DLD1 (cell line): ENCODE measurements around the gene EEF1A2.

Experiments used
- in situ Hi-C: cut with HindIII; loops from 2 replicates; pipeline ENCODE4 v1.10.0; 2017; ENCODE audit warnings: low sequenced_read_pairs

EEF1A2 gene

DNA sequence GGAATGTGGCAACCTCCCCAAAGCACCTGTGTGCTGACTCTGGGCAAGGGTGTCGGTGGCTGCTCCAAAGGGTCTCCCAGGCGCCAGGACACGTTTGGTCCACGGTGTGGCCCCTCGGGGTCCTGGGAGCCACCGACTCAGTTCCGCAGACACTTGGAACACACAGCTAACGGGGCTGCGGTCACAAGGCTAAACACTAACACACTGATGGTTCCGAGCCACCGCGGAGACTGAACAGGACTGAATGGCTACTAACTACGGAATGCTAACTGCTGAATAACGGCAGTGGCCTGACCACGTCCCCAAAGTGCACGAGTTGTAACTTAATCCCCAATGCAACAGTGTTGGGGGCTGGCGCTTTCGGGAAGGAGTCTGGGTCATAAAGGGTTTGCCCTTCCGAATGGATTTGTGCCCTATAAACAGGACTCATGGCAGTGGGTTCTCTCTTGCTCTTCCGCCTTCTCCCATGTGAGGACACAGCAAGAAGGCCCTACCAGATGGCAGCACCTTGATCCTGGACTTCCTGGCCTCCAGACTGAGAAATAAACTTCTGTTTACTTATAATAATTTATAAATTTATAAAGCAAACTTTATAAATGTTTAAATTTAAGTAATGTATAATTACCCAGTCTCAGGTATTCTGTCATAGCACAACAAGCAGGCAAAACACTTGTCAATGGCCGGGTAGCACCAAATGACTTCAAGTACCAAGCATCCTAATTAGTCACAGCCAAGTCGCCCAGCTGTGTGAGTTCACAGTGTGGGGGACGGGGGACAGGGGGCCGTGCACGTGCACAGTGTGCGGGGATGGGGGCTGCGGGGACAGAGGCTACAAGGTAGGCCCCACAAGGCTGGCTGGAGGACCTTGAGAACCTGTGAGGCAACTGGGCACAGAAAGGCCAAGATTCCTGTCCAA, 2.3 kb upstream of the EEF1A2 start:
- in situ Hi-C loops: no loop called here

GRCh38 chr20:63500151-63500901, 1.4 kb upstream of the EEF1A2 start:
- in situ Hi-C loops: no loop called here

DNA sequence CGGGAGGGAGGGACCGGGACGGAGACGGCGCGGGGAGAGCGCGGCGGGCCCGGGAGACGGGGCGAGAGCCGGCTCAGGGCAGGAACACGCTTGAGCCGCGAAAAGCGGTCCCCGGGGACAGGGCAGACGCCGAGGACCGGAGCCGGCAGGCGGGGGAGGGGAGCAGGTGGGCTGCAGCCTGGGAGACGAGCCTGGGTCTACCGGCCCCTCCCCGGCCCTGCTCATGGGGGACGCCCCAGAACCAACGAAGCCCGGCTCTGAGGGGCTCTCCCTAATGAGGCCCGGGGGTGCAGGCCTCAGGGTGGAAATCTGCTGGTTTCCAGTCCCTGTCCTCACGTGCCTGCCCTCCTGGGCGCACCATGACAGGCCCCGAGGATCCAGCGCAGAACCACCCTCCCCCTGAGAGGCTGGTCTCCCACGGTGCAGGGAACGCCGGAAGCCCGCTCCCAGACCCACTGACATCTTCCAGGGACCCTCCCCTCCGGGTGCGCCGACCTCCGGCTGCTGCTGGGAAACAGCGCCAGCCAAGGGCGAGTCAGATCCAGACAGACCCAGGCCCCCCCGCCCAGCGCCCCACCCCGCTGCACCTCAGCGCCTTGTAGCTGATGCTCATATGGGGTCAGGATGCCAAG, 571 bp upstream of the EEF1A2 start:
- in situ Hi-C loops: no loop called here

DNA sequence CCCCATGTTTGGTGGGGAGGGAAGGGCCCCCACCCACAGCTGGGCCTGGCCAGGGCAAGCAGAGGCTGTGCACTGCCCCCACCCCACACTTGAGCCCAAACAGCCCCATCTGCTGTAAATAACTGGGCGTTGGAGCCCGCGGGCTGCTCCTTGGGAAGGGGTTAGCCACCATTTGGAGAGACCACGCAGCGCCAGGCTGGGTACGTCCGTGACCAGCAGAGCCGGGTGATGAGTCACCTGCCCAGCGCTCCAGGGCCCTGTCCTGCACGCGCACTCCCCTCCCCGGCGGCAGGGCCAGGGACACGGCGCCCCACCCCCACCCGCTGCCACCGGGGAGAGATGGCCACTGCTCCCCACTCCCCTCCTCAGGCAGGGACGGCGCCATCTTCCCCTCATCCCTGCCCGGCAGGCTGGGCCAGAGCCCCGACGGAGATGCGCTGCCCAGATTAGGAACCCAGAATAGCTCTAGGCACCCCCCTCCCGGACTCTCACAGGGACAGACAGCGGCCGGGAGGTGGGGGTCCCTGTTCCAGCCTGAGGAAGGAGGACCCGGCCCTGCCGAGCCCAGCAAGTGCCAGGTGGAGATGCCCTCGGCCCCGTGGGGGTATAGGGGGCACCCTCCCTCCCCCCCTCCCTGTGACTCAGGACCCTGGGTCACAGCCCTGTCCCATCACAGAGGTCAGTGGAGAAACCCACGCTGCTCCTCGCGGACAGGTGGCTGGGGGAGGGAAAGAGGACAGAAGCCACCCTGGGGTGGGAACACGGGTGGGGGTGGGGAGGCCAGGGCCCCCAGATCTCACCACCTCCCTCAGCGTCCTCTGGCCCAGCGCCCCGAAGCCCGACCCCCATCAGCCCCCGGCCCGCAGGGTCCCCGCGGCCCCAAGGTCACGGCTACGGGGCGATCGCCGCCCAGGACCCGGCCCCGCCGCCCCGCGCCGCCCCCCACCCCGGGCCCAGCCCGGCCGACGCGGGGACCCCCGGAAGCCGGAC, 642 bp downstream of the EEF1A2 start:
- in situ Hi-C loops: no loop called here

DNA sequence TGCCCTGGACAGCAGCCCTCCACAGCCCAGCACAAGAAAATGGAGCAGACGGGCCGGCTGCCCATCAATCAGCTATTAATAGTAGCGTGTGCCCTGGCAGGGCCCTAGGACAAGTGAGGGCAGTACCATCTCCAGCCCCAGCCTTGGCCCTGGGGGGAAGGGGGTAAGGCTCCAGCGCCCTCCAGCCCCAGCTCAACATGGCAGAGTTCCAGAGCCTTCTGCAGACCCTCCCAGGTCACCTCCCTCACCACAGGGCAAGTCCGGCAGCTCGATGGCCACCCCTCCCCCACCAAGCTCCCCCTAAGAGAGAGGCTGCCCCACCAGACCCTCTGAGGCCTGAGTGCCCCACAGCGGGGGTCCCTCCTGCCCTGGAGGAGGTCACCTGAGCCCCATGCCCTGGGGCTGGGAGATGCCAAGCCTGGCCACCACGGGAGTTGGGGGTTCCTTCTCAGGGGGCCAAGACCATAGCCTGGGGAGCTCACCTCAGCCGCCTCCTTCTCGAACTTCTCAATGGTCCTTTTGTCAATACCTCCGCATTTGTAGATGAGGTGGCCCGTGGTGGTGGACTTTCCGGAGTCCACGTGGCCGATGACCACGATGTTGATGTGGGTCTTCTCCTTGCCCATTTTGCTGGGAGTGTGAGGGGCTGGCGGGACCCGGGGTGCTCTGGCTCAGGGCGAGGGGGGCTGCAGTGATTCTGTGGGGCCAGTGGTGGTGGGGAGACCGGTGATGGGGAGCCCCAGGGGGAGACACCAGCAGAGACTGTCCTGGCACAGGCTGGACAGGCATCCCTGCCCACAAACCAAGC, 1.5 kb downstream of the EEF1A2 start:
- in situ Hi-C loops: no loop called here

DNA sequence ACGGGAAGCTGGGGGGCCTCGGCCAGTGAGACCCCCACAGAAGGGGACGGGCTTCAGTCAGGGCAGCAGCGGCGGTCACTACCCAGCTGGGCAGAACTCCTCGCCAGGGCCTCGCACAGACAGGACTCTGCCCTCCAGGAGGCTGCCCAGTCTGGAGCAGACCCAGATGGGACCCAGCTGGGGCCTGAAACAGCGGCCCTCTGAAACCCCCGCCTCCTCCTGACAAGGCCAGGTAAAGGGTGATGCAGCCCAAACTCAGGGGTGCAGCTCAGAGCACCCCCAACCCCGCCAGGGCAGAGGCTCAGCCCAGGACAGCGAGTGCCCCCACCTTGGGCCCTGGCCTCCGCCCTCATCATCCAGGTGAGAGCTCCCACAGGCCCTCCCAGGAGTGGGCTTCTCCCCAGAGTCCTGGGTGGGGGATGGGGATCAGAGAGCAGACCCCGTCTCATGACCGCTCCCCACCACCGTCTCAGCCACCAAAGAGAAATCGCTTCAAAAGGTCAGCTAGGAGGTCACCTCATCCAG, 2.2 kb downstream of the EEF1A2 start:
- in situ Hi-C loops: no loop called here

DNA sequence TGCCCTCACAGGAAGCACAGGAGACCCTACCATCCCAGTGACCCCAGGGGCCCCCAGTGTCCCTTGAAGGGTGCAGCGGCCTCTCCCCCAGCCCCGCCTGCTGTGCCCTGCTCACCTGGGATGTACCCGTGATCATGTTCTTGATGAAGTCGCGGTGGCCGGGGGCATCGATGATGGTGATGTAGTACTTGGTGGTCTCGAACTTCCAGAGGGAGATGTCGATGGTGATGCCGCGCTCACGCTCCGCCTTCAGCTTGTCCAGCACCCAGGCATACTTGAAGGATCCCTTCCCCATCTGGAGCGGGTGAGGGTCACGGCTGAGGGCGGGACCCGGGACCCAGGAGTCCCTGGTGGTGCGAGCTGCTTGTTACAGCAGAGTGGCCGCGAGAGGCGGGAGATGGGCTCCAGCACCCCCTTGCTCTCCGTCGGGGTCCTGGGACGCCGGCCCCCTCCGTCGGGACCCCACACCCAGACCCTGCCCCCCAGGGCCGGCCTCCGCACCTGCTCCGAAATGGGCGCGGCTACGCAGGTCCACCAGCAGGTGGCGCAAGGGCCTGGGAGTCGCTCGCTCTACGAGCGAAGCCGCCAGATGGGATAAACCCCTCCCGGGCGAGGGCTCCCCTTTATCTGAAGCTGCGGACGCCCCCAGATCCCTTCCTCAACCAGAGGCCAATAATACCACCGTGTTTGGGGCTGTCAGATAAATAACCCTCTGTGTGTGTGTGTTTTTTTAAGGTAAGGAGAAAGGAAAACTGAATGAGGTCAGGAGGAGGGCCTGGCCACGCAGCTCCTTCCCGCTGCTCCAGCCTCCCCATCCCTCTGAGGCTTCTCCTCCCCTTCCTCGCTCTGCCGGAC, 2.9 kb downstream of the EEF1A2 start:
- in situ Hi-C loops: no loop called here

DNA sequence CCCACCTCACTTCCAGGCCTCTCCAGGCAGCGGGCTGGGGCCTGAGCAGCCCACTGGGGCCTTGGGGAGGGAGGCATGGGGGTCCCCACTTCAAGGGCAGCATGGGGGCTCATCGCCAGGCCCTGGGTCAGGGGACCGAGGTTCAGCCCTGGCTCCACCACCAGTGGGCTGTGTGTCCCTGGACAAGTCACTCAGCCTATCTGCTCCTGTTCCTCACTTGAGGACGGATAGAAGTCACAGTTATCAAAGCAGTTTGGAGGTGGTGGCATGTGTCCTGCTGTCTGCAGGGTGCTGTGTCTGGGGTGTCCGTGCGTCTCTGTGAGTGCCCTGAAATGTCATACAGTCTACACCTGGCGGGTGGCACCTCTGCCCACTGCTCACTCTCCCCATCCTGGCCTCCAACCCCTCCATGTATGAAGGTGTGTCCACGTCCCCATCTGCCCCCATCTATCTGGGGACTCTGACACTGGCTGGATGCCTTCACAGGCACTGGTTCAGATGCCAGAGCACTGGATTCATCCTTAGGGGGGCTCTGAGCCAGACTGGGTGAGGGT, 3.6 kb downstream of the EEF1A2 start:
- in situ Hi-C loops: no loop called here

DNA sequence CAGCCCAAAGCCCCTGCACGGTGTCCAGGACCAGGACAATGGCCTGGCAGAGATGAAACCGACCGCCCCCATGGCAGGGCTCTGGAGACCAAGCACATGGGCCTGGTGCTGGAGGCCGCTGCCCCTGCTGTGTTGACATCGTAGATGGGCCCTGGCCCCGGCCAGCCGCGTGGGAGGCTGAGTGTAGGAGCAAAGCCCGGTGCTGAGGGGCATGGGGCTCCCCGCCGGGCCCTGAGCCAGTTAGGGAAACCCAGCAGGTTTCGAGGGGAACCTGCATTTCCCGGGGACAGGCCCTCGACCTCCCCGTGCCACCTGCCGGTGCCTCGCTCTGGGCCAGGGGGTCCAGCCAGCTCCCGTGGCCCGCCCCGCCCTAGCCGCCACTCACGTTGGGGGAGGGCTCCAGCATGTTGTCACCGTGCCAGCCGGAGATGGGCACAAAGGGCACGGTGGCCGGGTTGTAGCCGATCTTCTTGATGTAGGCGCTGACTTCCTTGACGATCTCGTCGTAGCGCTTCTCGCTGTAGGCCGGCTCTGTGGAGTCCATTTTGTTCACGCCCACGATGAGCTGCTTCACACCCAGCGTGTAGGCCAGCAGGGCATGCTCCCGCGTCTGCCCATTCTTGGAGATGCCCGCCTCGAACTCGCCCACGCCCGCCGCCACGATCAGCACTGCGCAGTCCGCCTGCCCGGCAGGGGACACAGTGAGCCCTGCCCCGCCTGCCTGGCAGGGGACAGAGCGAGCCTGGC, 4.3 kb downstream of the EEF1A2 start:
- in situ Hi-C loops: no loop called here

- in situ Hi-C loops: no loop called here
Measured at GRCh38 chr20:63494084-63494419, 4.8 kb downstream of the EEF1A2 start.

GRCh38 chr20:63493563-63494020, 5.3 kb downstream of the EEF1A2 start:
- in situ Hi-C loops: no loop called here

DNA sequence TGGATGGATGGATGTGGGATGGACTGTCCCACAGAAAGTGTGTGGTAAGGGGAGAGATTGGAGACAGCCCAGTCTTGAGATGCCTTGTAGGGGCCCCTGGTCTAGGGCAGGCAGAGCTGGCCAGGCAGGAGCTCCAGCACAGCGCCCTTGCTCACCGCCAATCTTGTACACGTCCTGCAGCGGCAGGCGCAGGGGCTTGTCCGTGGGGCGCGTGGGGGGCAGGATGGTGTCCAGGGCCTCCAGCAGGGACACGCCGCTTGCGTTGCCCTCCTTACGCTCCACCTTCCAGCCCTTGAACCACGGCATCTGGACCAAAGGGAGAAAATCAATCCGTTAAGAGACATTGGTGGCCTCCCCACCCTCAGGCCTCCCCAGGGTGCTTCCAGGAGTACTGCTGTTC, 5.9 kb downstream of the EEF1A2 start:
- in situ Hi-C loops: no loop called here

DNA sequence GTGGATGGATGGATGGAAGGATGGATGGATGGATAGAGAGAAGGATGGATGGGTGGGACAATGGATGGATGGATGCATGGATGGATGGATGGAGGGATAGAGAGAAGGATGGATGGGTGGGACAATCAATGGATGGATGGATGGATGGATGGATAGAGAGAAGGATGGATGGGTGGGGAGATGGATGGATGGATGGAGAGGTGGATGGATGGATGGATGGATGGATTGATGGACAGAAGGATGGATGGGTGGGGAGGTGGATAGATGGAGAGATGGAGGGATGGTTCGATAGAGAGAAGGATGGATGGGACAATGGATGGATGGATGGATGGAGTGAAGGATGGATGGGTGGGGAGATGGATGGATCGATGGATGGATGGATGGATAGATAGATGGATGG, 6.4 kb downstream of the EEF1A2 start:
- in situ Hi-C loops: no loop called here

- in situ Hi-C loops: no loop called here
Measured at GRCh38 chr20:63491635-63492230, 7.2 kb downstream of the EEF1A2 start.

DNA sequence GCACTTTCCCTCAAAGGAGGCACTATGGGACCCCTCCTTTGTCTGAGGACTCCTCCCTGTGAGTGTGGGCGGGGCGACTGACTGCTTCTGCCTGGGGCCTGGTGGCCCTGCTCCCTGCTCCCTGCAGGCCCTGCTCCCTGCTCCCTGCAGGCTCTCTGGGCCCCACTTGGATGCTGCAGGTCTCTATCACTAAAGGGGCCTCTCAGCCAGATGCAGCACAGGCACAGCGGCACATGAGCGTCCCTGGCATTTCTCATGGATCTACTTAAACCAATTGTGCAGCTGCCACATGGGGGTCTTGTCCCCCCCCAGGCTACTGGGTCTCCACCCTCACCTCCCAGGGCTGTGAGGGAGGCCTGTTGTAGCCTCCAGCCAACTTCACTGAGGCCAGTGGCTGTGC, 7.8 kb downstream of the EEF1A2 start:
- in situ Hi-C loops: no loop called here

- in situ Hi-C loops: no loop called here
Measured at GRCh38 chr20:63490416-63490815, 8.5 kb downstream of the EEF1A2 start.
